Hippocampal formation (tissue), 2 donors: ENCODE data around the gene ELOF1.
A peak's percentile ranks its signal among the peaks of the same experiment; 100 is the strongest.

Source experiments
- DNase-seq, 2 donors: peaks; one replicate each; lab custom pipeline; 2025; lab: John Stamatoyannopoulos, UW

The ELOF1 gene

DNA sequence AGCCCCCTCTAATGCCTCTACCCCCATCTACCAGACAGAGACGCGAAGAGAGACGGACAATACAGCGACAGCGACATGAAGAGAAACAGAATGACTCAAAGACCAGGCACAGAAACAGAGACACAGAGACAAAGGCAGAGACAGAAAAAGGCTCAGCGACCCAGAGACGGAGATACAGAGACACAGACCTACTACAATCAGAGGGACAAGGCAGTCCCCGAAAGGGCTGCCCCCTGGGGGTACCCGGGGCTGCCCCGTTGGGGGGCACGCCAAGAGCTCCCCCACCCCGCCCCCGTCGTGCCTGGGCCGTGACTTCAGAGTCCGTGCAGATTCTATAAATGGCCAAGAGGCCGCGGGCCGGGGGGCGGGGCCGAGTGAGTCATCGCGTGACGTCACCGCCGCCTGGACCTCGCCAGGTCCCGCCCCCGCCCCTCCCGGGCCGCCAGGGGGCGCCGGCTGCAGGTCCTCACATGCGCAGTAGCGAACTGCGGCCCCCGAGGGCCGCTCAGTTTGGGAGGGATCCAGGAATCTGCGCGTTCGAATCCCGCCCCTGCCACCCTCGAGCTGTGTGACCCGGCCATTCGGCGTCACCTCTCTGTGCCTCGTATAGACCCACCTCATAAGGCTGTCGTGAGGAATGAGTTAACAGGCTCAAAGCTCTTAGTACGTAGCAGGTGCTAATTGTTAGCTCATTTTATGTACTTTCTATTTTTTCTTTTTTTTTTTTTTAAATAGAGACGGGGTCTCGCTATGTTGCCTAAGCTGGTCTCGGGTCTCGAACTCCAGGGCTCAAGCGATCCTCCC lies 23.0 kb downstream of the ELOF1 start:
- DNase-seq = peak; percentile 12 to 79

DNA sequence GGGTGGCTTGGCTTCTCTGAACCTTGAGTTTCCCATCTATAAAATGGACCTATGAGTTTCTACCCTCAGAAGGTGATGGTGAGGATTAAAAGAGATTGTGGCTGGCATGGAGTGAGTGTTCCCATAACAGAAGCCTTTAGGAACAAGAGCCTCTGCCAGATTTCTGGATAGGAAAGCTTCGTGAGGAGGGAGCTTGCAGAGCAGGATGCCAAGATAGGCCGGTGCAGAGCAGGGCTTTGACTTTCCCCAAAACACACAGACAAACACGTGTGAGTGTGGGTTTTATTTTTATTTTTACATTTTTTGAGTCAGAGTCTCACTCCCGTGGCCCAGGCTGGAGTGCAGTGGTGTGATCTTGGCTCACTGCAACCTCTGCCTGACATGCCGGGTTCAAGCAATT lies 24.1 kb downstream of the ELOF1 start:
- no peak for DNase-seq

DNA sequence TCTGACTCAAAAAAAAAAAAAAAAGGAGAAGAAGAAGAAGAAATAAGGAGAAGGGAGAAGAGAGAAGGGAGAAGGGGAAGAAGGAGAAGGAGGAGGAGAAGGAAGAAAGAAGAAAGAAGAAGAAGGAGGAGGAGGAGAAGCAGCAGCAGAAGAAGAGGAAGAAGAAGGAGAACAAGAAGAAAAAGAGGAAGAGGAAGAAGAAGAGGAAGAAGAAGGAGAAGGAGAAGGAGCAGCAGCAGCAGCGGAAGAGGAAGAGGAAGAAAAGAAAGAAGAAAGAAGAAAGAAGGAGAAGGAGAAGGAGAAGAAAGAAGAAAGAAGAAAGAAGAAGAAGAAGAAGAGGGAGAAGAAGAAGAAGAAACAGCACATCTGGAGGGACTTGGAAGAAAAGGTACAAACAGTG lies 24.5 kb downstream of the ELOF1 start:
- DNase-seq = no peak

DNA sequence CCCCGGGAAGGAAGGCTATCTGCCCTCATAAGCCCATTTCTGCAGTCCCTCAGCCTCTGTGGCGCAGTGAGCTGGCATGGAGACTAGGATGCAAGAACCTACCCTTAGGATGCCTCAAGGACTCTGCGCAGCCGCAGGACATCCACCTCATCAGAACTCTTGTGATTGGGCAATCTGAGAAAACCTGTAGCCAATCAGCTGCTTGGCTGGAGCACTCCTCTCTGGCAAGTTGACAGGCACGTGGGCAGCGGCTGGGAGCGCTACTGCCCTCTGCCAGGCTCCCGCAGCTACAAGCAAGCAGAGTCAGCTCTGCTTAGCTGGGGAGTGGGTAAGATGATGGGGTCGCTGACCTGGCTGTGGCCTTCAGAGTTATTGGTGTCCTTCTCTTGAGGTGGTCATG lies 28.6 kb downstream of the ELOF1 start:
- peak; percentile 81 to 87 for DNase-seq

DNA sequence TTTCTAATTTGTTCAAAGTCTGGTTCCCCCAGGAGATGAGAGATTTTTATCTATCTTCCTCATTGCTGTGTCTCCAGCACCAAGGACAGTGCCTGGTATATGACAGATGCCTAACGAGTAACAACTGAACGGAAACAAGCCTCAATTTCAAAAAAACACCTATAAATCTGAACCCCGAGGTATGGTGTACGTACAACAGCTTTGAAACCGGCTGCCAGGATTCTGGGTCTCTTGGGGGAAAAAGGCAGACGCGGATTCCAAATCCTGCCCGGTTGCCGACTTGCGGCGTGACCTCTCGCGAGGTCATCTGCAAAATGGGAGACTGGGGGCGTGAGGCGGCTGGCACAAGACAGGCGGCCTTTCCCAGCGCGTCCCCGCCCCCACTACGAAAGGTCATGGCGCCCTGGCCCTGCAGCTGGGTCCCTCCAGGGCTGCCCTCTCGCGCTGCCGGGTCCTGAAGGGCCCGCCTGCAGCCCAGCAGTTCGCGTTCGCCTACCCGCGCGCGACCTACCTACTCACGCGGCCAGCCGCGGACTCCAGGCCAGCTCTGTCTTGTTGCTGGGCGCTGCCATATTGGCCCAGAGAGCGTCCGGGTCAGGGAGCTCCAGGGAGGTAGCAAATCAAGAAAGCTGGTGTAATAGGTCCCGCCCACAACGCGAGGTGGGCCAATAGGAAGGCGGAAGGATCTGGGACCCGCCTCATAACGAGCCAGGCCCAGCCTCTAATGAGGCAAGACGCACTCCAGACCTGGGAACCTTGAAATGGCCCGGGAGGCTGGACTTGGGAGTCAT lies 30.3 kb downstream of the ELOF1 start, which contains the start of gene ECSIT:
Gene ECSIT, minus strand, starts transcription at position 584 of the 791 bp plus-strand sequence. CDS start 9,964 bp downstream, outside the sequence.
- DNase-seq = peak; percentile 94

DNA sequence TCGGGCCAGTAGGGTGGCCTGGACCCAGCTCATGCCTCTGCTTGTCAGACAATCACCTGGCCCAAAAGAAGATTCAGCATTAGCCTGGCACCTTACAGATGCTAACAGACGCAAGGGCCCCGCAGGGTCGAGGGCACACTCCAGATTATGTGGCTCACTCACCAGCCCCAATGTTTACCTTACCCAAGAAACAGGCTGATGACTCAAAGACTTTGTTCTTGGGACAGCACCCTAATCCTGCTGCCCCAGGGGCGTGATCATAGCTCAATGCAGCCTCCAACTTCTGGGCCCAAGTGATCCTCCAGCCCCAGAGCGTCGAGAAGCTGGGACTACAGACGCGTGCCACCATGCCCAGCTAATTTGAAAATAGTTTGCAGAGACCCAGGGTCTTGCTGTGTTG lies 39.9 kb downstream of the ELOF1 start:
- DNase-seq = no peak

DNA sequence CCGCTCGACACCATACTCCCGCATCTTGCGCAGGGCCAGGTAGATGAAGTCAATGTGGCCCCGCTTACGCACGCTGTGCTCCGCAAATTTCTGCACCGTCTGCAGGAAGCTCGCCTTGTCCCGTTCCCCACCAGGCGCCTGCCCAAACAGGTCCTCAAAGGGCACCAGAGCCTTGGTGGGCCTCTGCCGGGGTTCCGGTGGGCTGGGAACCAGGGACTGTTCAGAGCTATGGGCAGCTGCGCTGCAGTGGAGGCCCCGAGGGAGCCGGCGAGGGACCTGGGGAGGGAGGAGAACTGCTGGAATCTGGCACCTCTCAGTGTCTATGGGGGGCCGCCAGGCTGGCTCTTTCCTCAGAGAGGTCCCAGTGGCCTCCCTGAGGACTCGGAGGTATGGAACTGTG lies 45.1 kb downstream of the ELOF1 start:
- DNase-seq = no peak

DNA sequence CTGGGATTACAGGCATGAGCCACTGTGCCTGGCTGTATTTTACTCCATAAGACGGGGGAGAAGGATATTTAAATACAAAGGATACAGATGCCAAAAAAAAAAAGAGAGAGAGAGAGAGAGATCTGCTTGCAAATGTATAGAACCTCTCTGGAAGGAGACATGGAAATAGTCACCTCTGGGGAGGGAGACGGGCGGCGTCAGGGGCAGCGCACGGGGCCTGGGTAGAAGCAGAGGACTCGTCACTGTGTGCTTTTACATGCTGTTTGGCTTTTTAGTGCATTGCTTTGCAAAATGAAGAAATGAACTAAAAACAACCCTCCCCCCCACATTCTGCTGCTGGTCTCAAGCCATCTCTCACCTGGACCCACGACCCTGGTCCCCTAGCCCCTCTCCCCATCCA lies 48.6 kb downstream of the ELOF1 start:
- DNase-seq = no peak

DNA sequence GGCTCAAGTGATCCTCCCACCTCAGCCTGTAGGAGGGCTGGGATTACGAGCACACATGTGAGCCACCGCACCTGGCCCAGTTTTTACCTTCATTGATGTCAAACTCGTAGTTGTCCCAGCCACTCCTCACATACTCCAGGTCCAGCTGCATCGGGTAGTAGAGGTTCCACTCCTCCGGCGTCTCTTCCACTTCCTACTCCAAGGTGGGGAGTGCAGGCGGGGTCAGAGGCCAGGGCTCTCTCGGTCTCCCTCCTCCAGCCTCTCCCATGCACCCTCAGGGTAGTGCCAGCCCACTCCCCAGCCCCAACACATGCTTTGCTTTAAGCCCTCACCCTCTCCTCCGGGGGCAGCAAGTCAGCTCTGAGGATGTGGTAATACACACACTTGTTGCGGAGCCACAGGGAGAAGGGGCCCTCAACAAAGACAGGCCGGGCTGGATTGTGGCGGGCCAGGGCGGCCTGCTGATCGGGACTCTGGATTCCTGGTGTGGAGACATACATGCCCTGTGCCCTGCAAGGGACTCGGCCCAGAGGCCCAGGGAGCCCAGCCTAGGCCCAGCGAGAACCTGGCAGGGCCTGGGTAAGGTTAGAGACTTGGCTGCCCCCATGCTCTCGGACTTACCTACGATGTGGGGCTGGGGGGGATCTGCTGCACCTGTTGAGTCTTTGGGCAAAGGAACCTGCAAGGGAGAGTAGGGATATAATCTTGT lies 51.5 kb downstream of the ELOF1 start:
- DNase-seq = no peak

DNA sequence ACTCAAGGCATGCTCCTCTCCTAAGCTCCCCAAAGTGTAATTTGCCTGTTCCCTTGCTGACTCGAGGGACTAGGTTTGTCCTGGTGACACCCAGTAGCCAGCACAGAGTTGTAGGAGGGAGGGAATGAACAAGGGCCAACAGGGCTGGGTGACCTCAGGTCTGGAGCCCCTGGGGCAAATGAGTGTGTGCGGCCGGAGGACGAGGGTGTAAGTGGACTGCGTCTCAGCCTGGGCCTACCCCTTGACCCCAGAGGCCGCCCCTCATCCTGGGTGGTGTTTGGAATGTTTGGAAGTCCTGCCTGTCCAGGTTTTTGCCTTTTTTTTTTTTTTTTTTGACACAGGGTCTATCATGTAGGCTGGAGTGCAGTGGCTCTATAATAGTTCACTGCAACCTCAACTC lies 52.1 kb downstream of the ELOF1 start:
- DNase-seq = no peak

DNA sequence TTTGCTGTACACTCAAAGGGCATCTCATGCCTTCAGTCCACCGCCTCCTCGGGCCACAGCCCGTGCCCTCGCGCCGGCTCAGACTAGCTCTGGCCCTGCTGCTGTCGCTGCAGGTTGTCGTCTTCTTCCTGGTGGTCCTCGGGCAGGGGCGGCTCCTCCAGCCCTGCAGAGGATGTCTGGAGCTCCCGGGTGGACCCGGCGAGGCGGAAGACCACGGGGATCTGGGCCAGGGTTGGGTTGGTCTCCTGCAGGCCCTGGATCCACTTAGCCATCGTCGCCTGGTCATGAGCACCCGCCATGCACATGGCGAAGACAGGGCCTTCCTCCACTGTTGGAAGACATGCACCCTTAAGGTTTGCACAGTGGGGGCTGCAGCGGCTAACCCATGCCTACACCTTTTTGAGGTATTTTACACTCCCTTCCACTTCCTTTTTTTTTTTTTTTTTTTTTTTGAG lies 52.9 kb downstream of the ELOF1 start:
- no peak for DNase-seq

DNA sequence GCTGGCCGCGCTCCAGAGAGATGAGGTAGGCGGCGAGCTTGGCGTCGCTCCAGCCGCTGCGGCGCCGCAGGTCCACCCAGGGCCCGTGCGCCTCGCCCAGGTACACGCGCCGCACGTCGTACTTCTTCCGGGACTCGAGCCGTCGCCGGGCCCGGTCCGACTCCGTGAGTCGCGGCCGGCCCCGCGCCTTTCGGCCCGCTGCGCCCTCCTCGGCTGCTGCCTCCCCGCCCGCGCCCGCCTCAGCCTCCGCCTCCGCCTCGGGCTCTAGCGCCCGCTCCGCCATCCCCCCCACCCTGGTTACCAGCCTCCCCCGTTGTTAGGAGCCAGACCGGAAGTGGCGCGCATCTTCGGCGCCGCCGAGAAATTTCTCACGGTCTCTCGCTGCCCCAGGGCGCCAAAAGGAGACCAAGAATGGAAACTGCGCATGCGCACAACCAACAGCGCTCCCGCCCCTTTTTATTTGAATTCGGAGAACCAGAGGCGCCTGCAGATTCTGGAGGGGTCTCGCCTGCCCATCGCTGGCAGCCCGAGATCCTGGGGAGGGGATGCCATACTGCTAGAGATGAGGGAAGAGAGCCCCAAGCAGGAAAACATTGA lies 53.4 kb downstream of the ELOF1 start, which contains the start of gene ZNF653:
Gene ZNF653, minus strand, starts transcription at position 336 of the 597 bp plus-strand sequence. Its CDS starts 53 bp downstream, at position 283.
- peak; percentile 68 to 89 for DNase-seq

DNA sequence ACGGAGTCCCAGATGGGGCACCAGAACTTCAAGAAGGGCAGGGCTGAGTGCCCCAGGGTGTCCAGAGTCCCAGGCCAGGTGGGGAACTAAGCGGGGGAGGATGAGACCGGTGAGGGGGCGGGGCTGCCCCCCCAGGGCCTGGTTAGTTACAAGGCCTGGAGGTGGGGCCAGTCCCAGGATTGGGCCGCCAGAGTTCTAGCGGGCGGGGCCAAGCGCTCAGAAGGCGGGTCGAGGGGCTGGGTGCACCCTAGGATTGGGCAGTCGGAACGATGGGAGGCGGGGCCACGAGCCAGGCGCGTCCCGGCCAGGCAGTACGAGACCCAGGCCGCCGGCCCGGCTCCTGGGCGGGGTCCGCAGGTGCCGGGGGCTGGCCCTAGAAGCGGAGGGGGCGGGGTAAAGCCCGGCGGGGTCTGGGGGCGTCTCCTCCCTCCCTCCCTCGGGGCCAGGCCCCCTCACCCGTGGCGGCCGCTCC lies 54.0 kb downstream of the ELOF1 start:
- DNase-seq = peak; percentile 91 to 93

DNA sequence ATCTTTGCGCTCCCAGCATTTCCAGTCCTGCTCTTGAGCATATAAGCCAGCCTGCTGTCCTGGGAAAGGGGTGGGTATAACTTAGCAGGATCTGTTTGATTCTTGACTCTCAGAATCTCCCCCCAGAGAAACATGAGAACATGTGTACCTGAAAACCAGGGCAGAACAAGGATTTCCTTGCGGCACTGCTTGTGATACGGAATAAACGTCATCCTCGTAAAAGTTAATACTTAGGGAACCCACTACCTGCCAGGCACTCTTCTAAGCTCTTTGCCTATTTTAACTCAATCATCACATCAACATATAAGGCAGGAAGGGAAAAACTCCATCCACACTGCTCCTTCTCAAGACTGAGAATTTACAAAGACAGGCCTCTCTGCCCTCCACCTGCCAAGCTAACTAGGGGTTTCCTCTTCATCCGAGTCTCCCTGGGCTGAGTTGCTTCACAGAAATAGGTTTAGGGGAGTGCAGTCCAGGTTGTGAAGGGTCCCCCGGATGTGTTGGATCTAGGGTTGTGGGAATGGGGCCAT lies 54.5 kb downstream of the ELOF1 start:
- peak in 1 of 2 donors; percentile 19 for DNase-seq
